Measurements from ENCODE around the gene RNASE4.

GRCh38 chr14:20676072-20676471, 8.3 kb upstream of the RNASE4 start:
- TF ChIP-seq CTCF (conservative IDR thresholded peaks at IDR 0.05; ENCODE audit: low read depth, low read length), result no peak
- no peak for TF ChIP-seq EZH2phosphoT487 (IDR thresholded peaks at IDR 0.05; ENCODE audit: borderline replicate concordance, low read length)
- TF ChIP-seq EZH2 (IDR thresholded peaks at IDR 0.05; ENCODE audit: low read length, unreplicated experiment), result no peak

Data from PC-3 (cell line).